Endometrium (tissue), 2 donors: Measurements from ENCODE around the gene SCAF1.
A peak's percentile ranks its signal among the peaks of the same experiment; 100 is the strongest.

ENCODE experiments used
- FAIRE-seq: peaks from 2 replicates; lab custom pipeline; 2012; peaks lifted over from hg19 to GRCh38; lab: Jason Lieb, UNC
- donor health status: control.
- donor health status: control.

Gene SCAF1

DNA sequence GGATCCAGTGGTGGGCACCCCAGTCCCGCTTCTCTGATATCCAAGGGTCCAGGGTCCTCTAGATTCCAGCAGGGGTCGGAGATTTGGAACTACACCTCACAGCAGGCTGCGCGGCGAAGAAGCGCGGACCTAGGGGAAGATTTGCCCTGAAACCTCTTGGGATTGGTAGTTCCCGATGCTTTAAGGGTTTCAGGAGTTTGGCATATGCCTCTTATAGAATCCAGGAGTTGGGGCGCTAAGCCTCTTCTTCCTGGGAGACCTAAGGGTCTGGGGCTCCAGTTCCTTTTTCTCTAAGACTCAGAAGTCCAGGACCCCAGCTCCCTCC, 24.1 kb downstream of the SCAF1 start:
- FAIRE-seq, result no peak

- no peak for FAIRE-seq
Measured at GRCh38 chr19:49667473-49667872, 25.5 kb downstream of the SCAF1 start.

- no peak for FAIRE-seq
Measured at GRCh38 chr19:49669516-49669915, 27.5 kb downstream of the SCAF1 start.

DNA sequence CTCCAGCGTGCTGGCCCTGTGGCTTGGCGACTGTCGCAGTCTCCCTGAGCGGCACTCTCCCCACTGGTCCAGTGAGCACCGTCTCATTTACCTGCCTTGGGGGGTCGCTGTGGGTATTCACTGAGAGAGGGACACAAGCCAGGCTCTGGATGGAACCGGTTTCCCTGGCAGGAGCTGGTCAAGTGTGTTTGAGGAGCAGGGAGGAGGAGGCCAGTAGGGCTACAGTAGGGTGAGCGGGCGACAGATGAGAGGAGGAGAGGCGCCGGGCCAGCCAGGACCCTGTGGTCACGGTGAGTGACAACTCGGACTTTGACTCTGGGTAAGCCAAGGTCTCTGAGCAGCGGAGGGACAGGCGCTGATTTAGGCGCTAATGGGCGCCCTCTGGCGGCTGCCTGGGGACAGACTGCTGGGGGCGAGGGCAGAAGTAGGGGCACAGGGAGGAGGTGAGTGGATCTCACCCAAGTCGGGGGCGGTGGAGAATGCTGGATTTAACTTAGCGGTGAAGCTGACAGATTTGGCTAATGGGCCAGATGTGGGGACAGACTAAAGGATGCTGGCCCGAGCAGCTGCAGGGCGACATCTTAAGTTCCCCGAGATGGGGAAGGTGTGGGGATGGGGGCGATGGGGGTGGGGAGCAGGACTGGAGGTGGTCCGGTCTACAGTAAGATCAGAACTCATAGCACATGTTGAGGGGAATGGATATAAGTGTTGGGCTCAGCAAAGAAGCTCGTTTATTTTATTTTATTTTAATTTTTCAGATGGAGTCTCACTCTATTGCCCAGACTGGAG, 30.3 kb downstream of the SCAF1 start:
- FAIRE-seq, result no peak

- no peak for FAIRE-seq
Measured at GRCh38 chr19:49676136-49676783, 34.3 kb downstream of the SCAF1 start.

DNA sequence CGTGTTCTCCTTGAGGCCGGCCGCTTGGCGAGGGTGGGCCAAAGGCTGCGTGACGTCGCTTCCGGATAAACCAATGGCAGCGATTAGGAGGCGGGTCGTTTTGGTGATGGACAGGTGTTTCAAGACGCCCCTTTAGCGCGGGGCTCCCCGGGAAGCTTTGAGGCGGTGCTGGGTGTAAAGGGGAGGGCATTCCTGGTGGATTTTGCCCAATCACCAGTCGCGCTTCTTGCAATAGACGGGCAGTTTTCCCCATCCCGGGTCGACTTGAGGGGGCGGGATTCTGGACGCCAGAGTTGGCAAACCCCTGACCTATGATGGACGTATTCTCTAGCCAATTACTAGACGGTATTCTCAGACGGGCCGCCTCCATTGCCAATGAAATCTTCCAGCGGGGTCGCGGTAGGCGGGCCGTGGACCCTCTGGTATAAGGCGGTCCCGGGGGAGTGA, 34.8 kb downstream of the SCAF1 start:
- peak; percentile 100 for FAIRE-seq

- no peak for FAIRE-seq
Measured at GRCh38 chr19:49677231-49677900, 35.4 kb downstream of the SCAF1 start, which contains the start of gene PRMT1. Gene PRMT1, plus strand, starts transcription at chr19:49677271. Its CDS starts 10 bp downstream, at chr19:49677281.

DNA sequence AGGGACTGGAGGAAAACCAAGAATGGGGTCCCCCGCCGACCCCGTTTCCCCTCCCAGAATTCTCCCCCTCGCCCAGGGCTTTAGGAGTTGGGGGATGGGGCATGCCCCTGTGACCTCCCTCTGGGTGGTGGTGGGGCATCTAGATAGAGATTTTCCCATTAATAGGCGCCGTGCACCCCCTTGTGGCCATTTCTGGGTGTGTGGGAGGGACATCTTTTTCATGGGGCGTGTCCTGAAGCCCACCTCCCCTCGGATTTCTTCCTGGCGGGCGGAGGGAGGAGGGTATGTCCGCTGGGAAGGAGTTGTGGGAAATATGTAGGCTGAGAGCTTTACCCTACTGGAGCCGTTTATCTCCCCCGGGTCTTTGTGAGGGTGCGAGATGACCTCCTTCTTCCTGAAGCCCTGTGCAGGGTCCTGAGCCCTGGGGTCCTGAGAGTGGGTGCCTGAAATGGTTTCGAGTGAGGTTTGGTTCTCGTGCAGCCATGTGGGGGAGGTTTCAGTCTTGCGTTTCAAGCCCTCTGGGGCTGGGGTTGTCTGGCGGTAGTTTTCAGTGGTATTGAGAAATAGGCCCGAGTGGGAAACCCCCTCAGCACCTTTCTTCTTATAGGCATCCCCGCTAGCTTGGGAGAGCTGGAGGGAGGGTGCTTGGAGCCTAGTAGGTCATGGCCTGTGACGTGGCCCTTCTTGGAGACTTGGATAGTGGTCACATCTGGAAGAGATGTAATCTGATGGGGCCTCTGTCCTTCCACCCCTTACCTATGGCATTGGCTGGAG, 36.1 kb downstream of the SCAF1 start:
- no peak for FAIRE-seq

GRCh38 chr19:49678985-49679770, 37.2 kb downstream of the SCAF1 start:
- FAIRE-seq, result no peak

GRCh38 chr19:49679771-49680413, 37.9 kb downstream of the SCAF1 start:
- FAIRE-seq, result no peak

GRCh38 chr19:49680421-49681351, 38.7 kb downstream of the SCAF1 start:
- no peak for FAIRE-seq

DNA sequence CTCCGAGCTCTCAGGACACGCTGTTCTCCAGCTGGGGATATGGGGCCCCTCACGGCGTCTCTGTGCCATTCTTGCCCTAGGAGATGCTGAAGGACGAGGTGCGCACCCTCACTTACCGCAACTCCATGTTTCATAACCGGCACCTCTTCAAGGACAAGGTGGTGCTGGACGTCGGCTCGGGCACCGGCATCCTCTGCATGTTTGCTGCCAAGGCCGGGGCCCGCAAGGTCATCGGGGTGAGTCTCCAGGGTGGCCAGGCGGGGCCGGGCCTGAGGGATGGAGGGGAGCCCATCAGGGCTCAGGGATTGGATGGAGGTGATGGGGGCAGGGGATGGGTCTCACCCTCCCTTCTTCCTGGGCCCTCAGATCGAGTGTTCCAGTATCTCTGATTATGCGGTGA, 39.8 kb downstream of the SCAF1 start:
- FAIRE-seq, result no peak

GRCh38 chr19:49682274-49682673, 40.3 kb downstream of the SCAF1 start:
- no peak for FAIRE-seq

- FAIRE-seq, result no peak
Measured at GRCh38 chr19:49683814-49684250, 41.8 kb downstream of the SCAF1 start.

DNA sequence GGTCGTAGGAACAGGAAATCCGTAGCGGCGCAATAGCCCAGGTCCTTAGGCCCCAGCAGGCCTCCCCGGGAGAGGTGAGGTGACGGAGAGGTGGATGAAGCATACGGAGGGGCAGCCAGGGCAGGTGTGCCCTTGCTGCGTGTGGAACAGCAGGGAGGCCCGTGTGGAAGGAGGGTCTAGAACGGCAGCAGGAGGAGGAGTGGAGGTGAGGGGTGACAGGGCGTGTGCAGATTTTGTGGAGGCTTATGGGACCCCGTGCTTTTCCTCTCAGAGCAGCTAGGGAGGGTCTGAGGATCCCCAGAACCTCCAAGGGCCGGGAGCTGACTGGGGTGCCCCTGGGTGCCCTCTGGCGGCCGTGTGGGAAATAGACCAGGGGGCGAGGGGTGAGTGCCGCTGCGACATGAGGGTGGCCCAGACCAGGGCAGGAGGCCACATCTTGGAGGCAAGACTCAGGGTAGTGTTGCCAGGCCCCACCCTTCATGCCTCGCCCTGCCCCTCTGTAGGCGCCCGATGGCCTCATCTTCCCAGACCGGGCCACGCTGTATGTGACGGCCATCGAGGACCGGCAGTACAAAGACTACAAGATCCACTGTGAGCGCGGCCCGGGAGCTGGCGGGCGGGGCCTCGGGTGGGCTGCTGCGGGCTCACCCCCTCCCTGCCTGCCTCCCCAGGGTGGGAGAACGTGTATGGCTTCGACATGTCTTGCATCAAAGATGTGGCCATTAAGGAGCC, 42.4 kb downstream of the SCAF1 start:
- FAIRE-seq, result no peak

GRCh38 chr19:49684983-49685553, 43.1 kb downstream of the SCAF1 start:
- FAIRE-seq, result no peak

DNA sequence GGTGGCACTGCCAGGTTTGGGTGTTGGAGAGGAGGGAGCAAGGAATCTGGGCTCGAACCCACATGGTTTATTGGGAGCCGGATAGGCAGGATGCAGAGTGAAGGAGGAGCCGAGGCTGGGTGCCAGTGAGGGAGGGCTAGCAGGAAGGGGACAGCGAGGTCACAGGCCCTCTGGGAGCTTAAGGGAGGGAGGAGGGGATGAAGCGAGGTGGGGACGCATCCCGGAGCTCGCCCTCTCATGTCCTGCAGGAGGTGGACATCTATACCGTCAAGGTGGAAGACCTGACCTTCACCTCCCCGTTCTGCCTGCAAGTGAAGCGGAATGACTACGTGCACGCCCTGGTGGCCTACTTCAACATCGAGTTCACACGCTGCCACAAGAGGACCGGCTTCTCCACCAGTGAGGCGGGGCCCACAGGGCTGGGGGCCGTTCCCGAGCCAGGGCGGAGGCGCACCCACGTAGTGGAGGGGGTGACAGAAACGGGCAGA, 43.9 kb downstream of the SCAF1 start:
- FAIRE-seq, result no peak

- no peak for FAIRE-seq
Measured at GRCh38 chr19:49686503-49687088, 44.6 kb downstream of the SCAF1 start.
